Measurements from ENCODE around the gene TOP1.
A peak's percentile ranks its signal among the peaks of the same experiment; 100 is the strongest.
"Not testable (repeated sequence)": the region's sequence is repeated elsewhere in the genome, so short reads cannot be mapped to it uniquely, and the experiment has no call there.

Gene TOP1

GRCh38 chr20:41094353-41095055 is 65.9 kb downstream of the TOP1 start:
- peak in 1 of 3 experiments; percentile 1 for DNase-seq (ENCODE audit: low read depth in 3 of 3)

- peak; percentile 18 to 27 (median 18) for DNase-seq (ENCODE audit: low read depth in 3 of 3)
Observed at GRCh38 chr20:41095110-41095969, 66.7 kb downstream of the TOP1 start.

GRCh38 chr20:41098703-41099250 is 70.2 kb downstream of the TOP1 start:
- DNase-seq (ENCODE audit: low read depth in 3 of 3), result no peak

GRCh38 chr20:41100001-41100480 is 71.4 kb downstream of the TOP1 start:
- DNase-seq (ENCODE audit: low read depth in 3 of 3), result no peak

GRCh38 chr20:41101660-41102059 is 73.0 kb downstream of the TOP1 start:
- DNase-seq (ENCODE audit: low read depth in 3 of 3), result no peak

GRCh38 chr20:41108531-41108930 is 79.9 kb downstream of the TOP1 start:
- DNase-seq (ENCODE audit: low read depth in 3 of 3), result no peak

GRCh38 chr20:41110012-41110411 is 81.4 kb downstream of the TOP1 start:
- no peak for DNase-seq (ENCODE audit: low read depth in 3 of 3)

- DNase-seq (ENCODE audit: low read depth in 3 of 3), result no peak
Observed at GRCh38 chr20:41110930-41111577, 82.4 kb downstream of the TOP1 start.

GRCh38 chr20:41111578-41111951 is 82.9 kb downstream of the TOP1 start:
- no peak for DNase-seq (ENCODE audit: low read depth in 3 of 3)

- DNase-seq (ENCODE audit: low read depth in 3 of 3), result no peak
Observed at GRCh38 chr20:41116282-41116956, 87.8 kb downstream of the TOP1 start.

GRCh38 chr20:41118159-41118558 is 89.5 kb downstream of the TOP1 start:
- not testable (repeated sequence) for DNase-seq (ENCODE audit: low read depth in 3 of 3)

GRCh38 chr20:41118632-41119031 is 90.0 kb downstream of the TOP1 start:
- DNase-seq (ENCODE audit: low read depth in 3 of 3), result no peak

- DNase-seq (ENCODE audit: low read depth in 3 of 3), result no peak
Observed at GRCh38 chr20:41119614-41120561, 91.3 kb downstream of the TOP1 start.

- DNase-seq (ENCODE audit: low read depth in 3 of 3), result no peak
Observed at GRCh38 chr20:41121399-41121798, 92.8 kb downstream of the TOP1 start.

- no peak for DNase-seq (ENCODE audit: low read depth in 3 of 3)
Observed at GRCh38 chr20:41123631-41124030, 95.0 kb downstream of the TOP1 start.

GRCh38 chr20:41124451-41125094 is 96.0 kb downstream of the TOP1 start:
- DNase-seq (ENCODE audit: low read depth in 3 of 3), result no peak

- DNase-seq (ENCODE audit: low read depth in 3 of 3), result no peak
Observed at GRCh38 chr20:41125530-41126457, 97.2 kb downstream of the TOP1 start.

- no peak for DNase-seq (ENCODE audit: low read depth in 3 of 3)
Observed at GRCh38 chr20:41126719-41127118, 98.1 kb downstream of the TOP1 start.

- not testable (repeated sequence) for DNase-seq (ENCODE audit: low read depth in 3 of 3)
Observed at GRCh38 chr20:41128317-41128716, 99.7 kb downstream of the TOP1 start.
